Measurements from ENCODE around the gene CGAS.

DNA sequence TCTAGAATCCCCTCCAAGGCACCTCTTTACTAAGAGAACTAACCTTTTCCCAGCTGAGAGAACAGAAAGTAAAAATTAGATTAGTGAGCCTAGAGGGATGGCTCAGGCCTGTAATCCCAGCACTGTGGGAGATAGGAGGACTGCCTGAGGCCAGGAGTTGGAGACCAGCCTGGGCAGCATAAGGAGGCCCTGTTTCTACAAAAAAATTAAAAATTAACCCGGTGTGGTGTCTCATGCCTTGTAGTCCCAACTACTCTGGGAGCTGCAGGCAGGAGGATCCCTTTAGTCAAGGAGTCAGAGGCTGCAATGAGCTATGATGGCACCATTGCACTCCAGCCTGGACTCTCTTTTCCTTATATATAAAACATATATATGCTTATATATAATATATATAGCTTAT is 76.9 kb downstream of the CGAS start:
- TF ChIP-seq, protein P1, sequence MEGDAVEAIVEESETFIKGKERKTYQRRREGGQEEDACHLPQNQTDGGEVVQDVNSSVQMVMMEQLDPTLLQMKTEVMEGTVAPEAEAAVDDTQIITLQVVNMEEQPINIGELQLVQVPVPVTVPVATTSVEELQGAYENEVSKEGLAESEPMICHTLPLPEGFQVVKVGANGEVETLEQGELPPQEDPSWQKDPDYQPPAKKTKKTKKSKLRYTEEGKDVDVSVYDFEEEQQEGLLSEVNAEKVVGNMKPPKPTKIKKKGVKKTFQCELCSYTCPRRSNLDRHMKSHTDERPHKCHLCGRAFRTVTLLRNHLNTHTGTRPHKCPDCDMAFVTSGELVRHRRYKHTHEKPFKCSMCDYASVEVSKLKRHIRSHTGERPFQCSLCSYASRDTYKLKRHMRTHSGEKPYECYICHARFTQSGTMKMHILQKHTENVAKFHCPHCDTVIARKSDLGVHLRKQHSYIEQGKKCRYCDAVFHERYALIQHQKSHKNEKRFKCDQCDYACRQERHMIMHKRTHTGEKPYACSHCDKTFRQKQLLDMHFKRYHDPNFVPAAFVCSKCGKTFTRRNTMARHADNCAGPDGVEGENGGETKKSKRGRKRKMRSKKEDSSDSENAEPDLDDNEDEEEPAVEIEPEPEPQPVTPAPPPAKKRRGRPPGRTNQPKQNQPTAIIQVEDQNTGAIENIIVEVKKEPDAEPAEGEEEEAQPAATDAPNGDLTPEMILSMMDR (IDR thresholded peaks at IDR 0.05) = no peak
- no peak for TF ChIP-seq EZH2 (IDR thresholded peaks at IDR 0.05; ENCODE audit: borderline replicate concordance, insufficient read depth, low read depth, low read length, poor library complexity, severe bottlenecking)
